CD4-positive, CD25-positive, alpha-beta regulatory T cell (primary cell): ENCODE data around the gene PXT1. TPM values are rescaled to one million over a fixed set of nuclear protein-coding genes. Genes with fewer than 3 reads are reported as not detected.

Source experiments
- ATAC-seq, 2 donors: fragments of 150-1000 bp; cut with Tn5 transposase; one replicate each; pipeline ENCODE4 v1.10.0; 2021; ENCODE audit warnings: low read depth in 2 of 2, moderate number of reproducible peaks in 2 of 2, moderate library complexity in 1 of 2
- DNase-seq, 3 donors: peaks; one replicate each; pipeline versions ENCODE4 v3.0.0 to v3.0.0-alpha.2; 2012 to 2022; ENCODE audit warnings: mixed read lengths in 1 of 3
- H3K27ac ChIP-seq: one replicate; pipeline ENCODE4 v1.7.0; 2013; ENCODE audit warnings: mild to moderate bottlenecking, low read length; ENCODE audit not compliant: insufficient read depth, poor library complexity, severe bottlenecking
- H3K27me3 ChIP-seq: one replicate; pipeline ENCODE4 v1.7.0; 2013; ENCODE audit warnings: low read length; ENCODE audit not compliant: control insufficient read depth, insufficient read depth
- H3K36me3 ChIP-seq: one replicate; pipeline ENCODE4 v1.7.0; 2013; ENCODE audit warnings: mild to moderate bottlenecking, low read length, moderate library complexity; ENCODE audit not compliant: control insufficient read depth, insufficient read depth
- H3K4me1 ChIP-seq: 2 replicates; pipeline ENCODE4 v1.7.0; 2013; ENCODE audit warnings: mild to moderate bottlenecking, low read length; ENCODE audit not compliant: insufficient read depth, control insufficient read depth, poor library complexity, severe bottlenecking
- H3K4me3 ChIP-seq: one replicate; pipeline ENCODE4 v1.7.0; 2013; ENCODE audit warnings: low read depth, mild to moderate bottlenecking, low read length, moderate library complexity
- H3K9me3 ChIP-seq, 2 experiments: 1 replicate in 1 of 2; 2 replicates in 1 of 2; pipeline ENCODE4 v1.7.0; 2013; ENCODE audit warnings: low read length in 2 of 2, mild to moderate bottlenecking in 1 of 2, moderate library complexity in 1 of 2; ENCODE audit not compliant: control insufficient read depth in 2 of 2
- H3K27ac Mint-ChIP-seq, 3 donors: one replicate each; pipeline ENCODE4 v1.8.0; 2020 to 2022; ENCODE audit warnings: mild to moderate bottlenecking in 3 of 3, mixed read lengths in 3 of 3, moderate library complexity in 2 of 3
- H3K27me3 Mint-ChIP-seq: one replicate; pipeline ENCODE4 v1.8.0; 2022; ENCODE audit warnings: mild to moderate bottlenecking, mixed read lengths
- H3K36me3 Mint-ChIP-seq: one replicate; pipeline ENCODE4 v1.8.0; 2020; ENCODE audit warnings: mixed read lengths
- H3K4me1 Mint-ChIP-seq, 4 donors: one replicate each; pipeline ENCODE4 v1.8.0; 2020 to 2022; ENCODE audit warnings: mixed read lengths in 4 of 4, mild to moderate bottlenecking in 1 of 4
- H3K4me3 Mint-ChIP-seq, 4 donors: one replicate each; pipeline ENCODE4 v1.8.0; 2020 to 2022; ENCODE audit warnings: mild to moderate bottlenecking in 4 of 4, mixed read lengths in 4 of 4, moderate library complexity in 3 of 4
- H3K9me3 Mint-ChIP-seq, 7 donors: one replicate each; pipeline ENCODE4 v1.8.0; 2020 to 2022; ENCODE audit warnings: mixed read lengths in 7 of 7, mild to moderate bottlenecking in 3 of 7, moderate library complexity in 2 of 7
- polyA plus RNA-seq, 4 donors: library from polyadenylated mRNA; unstranded; fragments of 300-500 nt; fragmentation: Illumina TruSeq; gene quantifications; one replicate each; pipeline ENCODE4 v1.2.3, GENCODE V29; 2021
- total RNA-seq: library from RNA; stranded (reverse); gene quantifications from one replicate; pipeline ENCODE4 v1.2.3, GENCODE V29; 2022

PXT1 gene
- total and polyA plus RNA-seq, 5 donors from 2014 or later = 0.08 to 0.37 (median 0.09) TPM; not detected in 2

DNA sequence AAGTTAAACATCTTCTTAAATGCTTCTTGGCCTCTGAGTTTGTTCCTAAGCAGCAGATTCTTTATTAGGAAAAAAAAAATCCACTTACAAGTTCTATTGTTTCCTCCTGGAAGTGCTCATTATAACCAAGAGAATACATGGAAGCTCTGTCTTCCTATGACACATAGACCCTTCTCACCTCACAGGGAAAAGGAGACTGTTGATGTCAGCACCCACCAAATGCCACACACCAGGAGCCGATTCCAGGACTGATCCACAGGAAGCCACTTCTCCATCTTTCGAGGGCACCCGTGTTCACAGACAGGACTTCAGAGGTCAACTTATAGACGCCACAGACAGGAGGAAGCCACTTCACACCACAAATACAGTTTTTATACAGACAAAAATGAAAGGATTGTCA is 92.6 kb downstream of the PXT1 start:
- Histone ChIP-seq H3K4me1 (no peaks in the 10 kb centered on the region), H3K4me3 (no peak overlapping the region), H3K9me3 (peaks cover 0 to 5% of the 10 kb centered on the region in 2 experiments), H3K27ac (no peak overlapping the region), H3K27me3 (no peaks in the 10 kb centered on the region), H3K36me3 (no peaks in the 10 kb centered on the region)
- no peak overlapping the region for H3K27ac Mint-ChIP-seq
- ATAC-seq (no peak), DNase-seq (no peak)
- H3K27me3 Mint-ChIP-seq = peaks cover 20% of the 10 kb centered on the region
- H3K4me3 Mint-ChIP-seq = no peak overlapping the region
- H3K9me3 Mint-ChIP-seq = peaks cover 0 to 6% (median 0%) of the 10 kb centered on the region in 7 donors
- peaks cover 0 to 2% (median 0%) of the 10 kb centered on the region in 4 donors for H3K4me1 Mint-ChIP-seq
- no peaks in the 10 kb centered on the region for H3K36me3 Mint-ChIP-seq

DNA sequence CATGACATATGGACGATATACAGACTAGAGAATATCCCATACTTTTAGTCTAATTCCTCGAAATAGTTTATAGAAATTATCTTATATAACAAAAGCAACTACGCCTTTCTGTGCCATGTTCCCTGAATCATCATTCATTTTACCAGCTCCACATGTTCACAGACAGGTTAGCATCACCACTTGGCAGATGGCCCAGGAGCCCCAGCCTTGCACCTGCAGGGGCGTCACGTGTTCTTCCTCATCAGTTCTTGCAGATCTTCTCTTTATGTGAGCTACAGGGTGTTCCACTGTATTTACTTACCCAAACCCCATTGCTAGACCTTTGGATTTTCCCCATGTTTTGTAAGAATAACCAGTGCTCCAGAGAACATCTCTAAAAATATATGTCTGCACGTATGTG is 93.4 kb downstream of the PXT1 start:
- Histone ChIP-seq H3K4me3 (no peak overlapping the region), H3K36me3 (no peaks in the 10 kb centered on the region), H3K27me3 (no peaks in the 10 kb centered on the region), H3K27ac (no peak overlapping the region), H3K4me1 (no peaks in the 10 kb centered on the region), H3K9me3 (peaks cover 0 to 5% of the 10 kb centered on the region in 2 experiments)
- no peak for DNase-seq
- Mint-ChIP-seq H3K36me3 (no peaks in the 10 kb centered on the region), H3K4me1 (peaks cover 0 to 2% (median 0%) of the 10 kb centered on the region in 4 donors), H3K27ac (no peak overlapping the region), H3K4me3 (no peak overlapping the region), H3K9me3 (peaks cover 0 to 6% (median 0%) of the 10 kb centered on the region in 7 donors), H3K27me3 (peaks cover 15% of the 10 kb centered on the region)
- ATAC-seq = no peak

DNA sequence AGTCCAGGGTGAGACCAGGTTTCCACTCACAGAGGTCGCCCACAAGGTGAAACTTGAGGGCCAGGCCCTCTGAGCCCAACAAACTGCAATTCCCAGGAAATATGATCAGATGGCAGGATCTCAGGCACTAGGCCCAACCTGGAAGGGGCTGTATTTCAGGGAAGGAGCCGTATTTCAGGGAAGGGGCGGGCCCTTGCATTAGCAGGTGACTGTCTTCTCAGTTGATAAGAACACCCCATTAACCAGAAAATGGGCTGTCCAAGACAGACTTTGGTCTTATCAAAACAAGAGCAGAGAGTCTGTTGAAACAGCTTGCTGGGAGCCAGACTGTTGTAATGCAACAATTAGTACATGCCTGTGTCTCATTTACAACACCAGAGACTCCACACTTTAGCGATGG is 95.0 kb downstream of the PXT1 start:
- DNase-seq = no peak
- Histone ChIP-seq H3K27ac (no peak overlapping the region), H3K36me3 (no peaks in the 10 kb centered on the region), H3K4me3 (no peak overlapping the region), H3K9me3 (peaks cover 0 to 2% of the 10 kb centered on the region in 2 experiments), H3K27me3 (no peaks in the 10 kb centered on the region), H3K4me1 (no peaks in the 10 kb centered on the region)
- ATAC-seq = no peak
- peaks cover 0 to 2% (median 0%) of the 10 kb centered on the region in 4 donors for H3K4me1 Mint-ChIP-seq
- H3K36me3 Mint-ChIP-seq = no peaks in the 10 kb centered on the region
- H3K27me3 Mint-ChIP-seq = peaks cover 16% of the 10 kb centered on the region
- H3K27ac Mint-ChIP-seq = no peak overlapping the region
- no peak overlapping the region for H3K4me3 Mint-ChIP-seq
- no peaks in the 10 kb centered on the region for H3K9me3 Mint-ChIP-seq

DNA sequence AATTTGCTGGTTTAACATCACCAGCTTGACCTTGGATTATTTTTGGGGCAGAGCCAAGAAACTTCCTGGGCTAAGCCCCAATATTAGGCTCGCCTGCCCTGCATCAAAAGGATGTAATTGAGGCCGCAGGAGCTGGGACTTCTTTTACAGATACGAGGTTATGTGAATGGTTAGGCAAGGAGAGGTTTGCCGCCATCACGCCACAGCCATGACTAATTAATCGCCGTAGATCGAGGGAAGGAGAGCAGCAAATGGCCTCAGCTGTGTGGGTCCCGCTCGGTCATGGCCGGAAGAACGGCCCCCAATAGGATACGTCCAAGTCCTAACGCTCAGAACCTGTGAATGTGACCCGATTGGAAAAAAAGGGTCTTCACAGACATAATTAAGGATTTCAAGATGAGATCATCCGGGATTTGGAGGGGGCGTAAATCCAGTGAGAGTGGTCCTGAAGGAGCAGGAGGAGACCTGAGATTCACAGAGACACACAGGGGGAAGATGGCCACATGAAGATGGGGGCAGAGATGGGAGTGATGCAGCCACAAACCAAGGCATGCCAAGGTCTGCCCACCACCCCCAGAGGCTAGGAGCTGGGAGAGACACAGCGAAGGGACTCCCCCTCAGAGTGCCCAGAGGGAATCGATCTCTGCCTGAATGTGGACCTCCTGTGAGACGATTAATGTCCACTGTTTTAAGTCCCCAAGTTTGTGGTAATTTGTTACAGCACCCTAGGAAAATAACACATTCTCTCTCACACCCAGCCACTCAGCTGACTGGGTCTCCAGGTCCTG is 96.0 kb downstream of the PXT1 start:
- no peaks in the 10 kb centered on the region for H3K36me3 Mint-ChIP-seq
- DNase-seq = no peak
- Histone ChIP-seq H3K36me3 (no peaks in the 10 kb centered on the region), H3K27me3 (no peaks in the 10 kb centered on the region), H3K4me1 (no peaks in the 10 kb centered on the region), H3K4me3 (no peak overlapping the region), H3K9me3 (no peaks in the 10 kb centered on the region), H3K27ac (no peak overlapping the region)
- H3K4me3 Mint-ChIP-seq = no peak overlapping the region
- ATAC-seq = no peak
- no peak overlapping the region for H3K27ac Mint-ChIP-seq
- peaks cover 16% of the 10 kb centered on the region for H3K27me3 Mint-ChIP-seq
- no peaks in the 10 kb centered on the region for H3K9me3 Mint-ChIP-seq
- H3K4me1 Mint-ChIP-seq = peaks cover 0 to 2% (median 0%) of the 10 kb centered on the region in 4 donors

DNA sequence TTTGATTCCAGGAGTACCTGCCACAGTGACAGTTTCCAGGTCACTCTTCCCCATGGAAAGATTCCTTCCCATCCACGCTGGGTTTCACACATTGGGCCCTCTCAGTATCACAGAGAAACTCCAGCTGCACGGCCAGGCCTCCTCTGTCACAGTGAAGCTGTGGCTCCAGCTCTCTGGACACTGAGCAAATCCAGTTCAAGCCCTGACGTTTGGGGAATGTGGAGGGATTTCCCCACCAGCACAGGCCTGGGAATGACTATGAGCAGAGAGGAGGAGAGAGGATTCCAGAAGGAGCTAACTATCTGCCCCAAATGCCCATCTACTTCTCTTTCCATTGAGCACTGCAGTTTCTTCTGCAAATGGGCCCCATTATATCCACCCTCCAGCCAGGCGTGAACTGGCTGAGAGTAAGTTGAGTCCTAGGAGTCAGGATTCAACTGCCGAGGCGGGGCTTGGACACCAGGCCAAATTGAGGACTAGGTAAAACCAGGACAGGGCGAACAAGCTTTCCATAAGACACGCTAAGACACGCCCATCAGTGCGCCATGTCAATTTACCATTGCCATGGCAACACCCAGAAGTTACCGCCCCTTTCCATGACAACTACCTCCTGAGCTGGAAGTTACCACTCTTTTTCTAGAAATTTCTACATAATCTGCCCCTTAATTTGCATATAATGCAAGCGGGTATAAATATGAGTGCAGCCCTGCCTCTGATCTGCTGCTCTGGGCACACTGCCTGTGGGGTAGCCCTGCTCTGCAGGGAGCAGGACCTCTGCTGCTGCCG is 96.8 kb downstream of the PXT1 start:
- Histone ChIP-seq H3K4me3 (no peak overlapping the region), H3K27ac (no peak overlapping the region), H3K27me3 (no peaks in the 10 kb centered on the region), H3K9me3 (no peaks in the 10 kb centered on the region), H3K4me1 (peaks cover 4% of the 10 kb centered on the region), H3K36me3 (no peaks in the 10 kb centered on the region)
- Mint-ChIP-seq H3K27ac (no peak overlapping the region), H3K9me3 (no peaks in the 10 kb centered on the region), H3K27me3 (peaks cover 16% of the 10 kb centered on the region), H3K36me3 (no peaks in the 10 kb centered on the region), H3K4me1 (peaks cover under 1 to 3% (median 2%) of the 10 kb centered on the region in 4 donors), H3K4me3 (no peak overlapping the region)
- ATAC-seq (no peak), DNase-seq (no peak)

DNA sequence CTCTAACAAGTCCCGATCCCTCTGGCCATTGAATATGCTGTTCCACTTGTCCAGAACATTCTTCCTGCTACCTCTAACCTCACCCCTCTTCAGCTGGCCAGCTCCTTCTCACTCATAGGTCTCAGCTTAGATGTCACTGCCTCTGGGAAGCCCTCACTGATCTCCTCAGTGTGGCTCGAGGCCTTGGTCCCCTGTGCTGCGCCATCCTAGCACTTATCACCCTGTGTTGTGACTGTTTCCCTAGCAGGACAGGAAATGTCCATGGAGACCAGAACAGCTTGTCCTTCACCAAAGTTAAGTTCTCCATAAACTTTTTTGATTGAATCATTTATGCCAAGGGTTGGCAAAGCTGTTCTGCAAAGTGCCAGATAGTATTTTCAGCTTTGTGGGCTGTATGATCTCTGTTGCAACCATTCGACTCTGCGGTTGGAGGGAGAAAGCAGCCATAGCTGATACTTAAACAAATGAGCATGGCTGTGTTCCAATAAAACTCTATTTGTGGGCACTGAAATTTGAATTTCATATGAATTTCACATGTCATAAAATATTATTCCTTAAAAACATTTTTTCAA is 99.5 kb downstream of the PXT1 start:
- DNase-seq = no peak
- no peak overlapping the region for H3K27ac Mint-ChIP-seq
- Histone ChIP-seq H3K9me3 (no peaks in the 10 kb centered on the region), H3K27ac (no peak overlapping the region), H3K27me3 (no peaks in the 10 kb centered on the region), H3K4me3 (no peak overlapping the region), H3K36me3 (no peaks in the 10 kb centered on the region), H3K4me1 (peaks cover 7% of the 10 kb centered on the region)
- H3K4me1 Mint-ChIP-seq = peaks cover 4 to 8% (median 5%) of the 10 kb centered on the region in 4 donors
- no peaks in the 10 kb centered on the region for H3K9me3 Mint-ChIP-seq
- H3K36me3 Mint-ChIP-seq = no peaks in the 10 kb centered on the region
- no peak for ATAC-seq
- no peak overlapping the region for H3K4me3 Mint-ChIP-seq
- H3K27me3 Mint-ChIP-seq = peaks cover 26% of the 10 kb centered on the region

DNA sequence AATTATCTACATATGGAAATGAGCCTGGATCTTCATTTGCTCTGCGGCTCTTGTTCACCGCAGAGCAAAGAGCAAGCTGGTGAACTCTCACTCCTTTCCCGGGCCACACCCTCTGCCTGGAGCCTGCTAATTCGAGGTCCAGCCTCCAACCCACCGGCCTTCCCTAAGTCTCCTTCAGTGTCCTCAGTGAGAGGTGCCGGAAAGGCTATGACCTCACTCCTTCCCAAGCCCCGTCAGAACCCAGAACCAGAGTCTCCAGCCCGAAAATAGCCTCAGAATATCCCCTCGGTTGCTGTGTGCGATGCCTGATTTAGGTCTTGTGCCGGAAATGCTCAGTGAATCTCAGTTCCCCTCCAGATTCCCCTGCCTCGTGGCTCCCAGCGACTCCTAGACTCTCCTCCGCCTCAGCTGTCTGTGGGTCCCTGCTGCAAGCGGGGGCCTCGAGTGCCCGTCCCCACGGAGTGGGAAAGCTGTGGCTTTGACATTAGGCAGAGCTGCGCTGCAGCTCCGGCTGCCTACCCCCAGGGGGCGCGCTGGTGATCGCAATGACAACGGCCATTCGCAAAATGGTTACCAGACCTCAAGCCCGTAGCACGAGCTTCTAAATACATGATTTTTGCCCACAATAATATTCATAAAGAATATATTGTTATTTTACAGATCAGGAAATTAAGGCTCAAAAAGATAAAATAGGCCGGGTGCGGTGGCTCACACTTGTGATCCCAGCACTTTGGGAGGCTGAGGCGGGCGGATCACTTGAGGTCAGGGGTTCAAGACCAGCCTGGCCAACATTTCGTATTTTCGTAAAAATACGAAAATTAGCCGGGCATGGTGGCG is 101.8 kb downstream of the PXT1 start:
- Histone ChIP-seq H3K27me3 (no peaks in the 10 kb centered on the region), H3K9me3 (no peaks in the 10 kb centered on the region), H3K27ac (no peak overlapping the region), H3K4me3 (no peak overlapping the region), H3K36me3 (no peaks in the 10 kb centered on the region), H3K4me1 (peaks cover 7% of the 10 kb centered on the region)
- H3K27ac Mint-ChIP-seq = peak overlapping the region in 2 of 3 donors; percentile 78 to 86
- no peaks in the 10 kb centered on the region for H3K9me3 Mint-ChIP-seq
- peaks cover 4 to 23% (median 10%) of the 10 kb centered on the region in 4 donors for H3K4me1 Mint-ChIP-seq
- H3K4me3 Mint-ChIP-seq = peak overlapping the region in 2 of 4 donors; percentile 50 to 61
- H3K27me3 Mint-ChIP-seq = peaks cover 30% of the 10 kb centered on the region
- DNase-seq (peak; percentile 48 to 68 (median 67)), ATAC-seq (peak; percentile 68 to 74)
- H3K36me3 Mint-ChIP-seq = no peaks in the 10 kb centered on the region
